ENCODE results near the gene MYBBP1A. TPM values are rescaled to one million over a fixed set of nuclear protein-coding genes. Genes with fewer than 3 reads are reported as not detected.
"Not testable (repeated sequence)": the region's sequence is repeated elsewhere in the genome, so short reads cannot be mapped to it uniquely, and the experiment has no call there.

The MYBBP1A gene
- total RNA-seq, 4 donors from 2014 or later = 25.4 to 148 (median 81.5) TPM

- intact Hi-C loops (cut with DNase I; ENCODE audit: low total_unique reads) = loop anchor here (5.0 kb wide), 1 partner anchor 1579 kb away; no protein-coding TSS in a partner anchor
- WGBS, 2 donors (ENCODE audit: low coverage in 1 of 2) = 72% methylated on average over 13 of the region's 13 CpGs; no CpG with 5 or more reads in 1 of the 2 donors
- H3K27ac ChIP-seq = no peak overlapping the region
- peaks cover 0 to 9% (median 0%) of the 10 kb centered on the region in 4 donors for H3K4me1 ChIP-seq
- H3K27me3 ChIP-seq = no peaks in the 10 kb centered on the region
- H3K9me3 ChIP-seq = no peaks in the 10 kb centered on the region
- TF ChIP-seq EP300 (IDR thresholded peaks at IDR 0.05; ENCODE audit: low read depth) (no peak), CTCF (IDR thresholded peaks at IDR 0.05) (no peak), POLR2A (IDR thresholded peaks at IDR 0.05) (no peak), POLR2AphosphoS5 (IDR thresholded peaks at IDR 0.05) (no peak)
- no peaks in the 10 kb centered on the region for H3K36me3 ChIP-seq
- no peak overlapping the region for H3K4me3 ChIP-seq
- in situ Hi-C loops (cut with MboI; ENCODE audit: low pct_ligation_motif_present in 1 of 4, low pct_unique_long_range_greater_than_20kb in 1 of 4, low sequenced_read_pairs in 3 of 4) = no loop called here
- no peak for DNase-seq
Measured at GRCh38 chr17:4597975-4598374, 42.8 kb upstream of the MYBBP1A start.

- H3K4me1 ChIP-seq = peaks cover 0 to 9% (median 0%) of the 10 kb centered on the region in 4 donors
- H3K36me3 ChIP-seq = no peaks in the 10 kb centered on the region
- in situ Hi-C loops (cut with MboI; ENCODE audit: low pct_ligation_motif_present in 1 of 4, low pct_unique_long_range_greater_than_20kb in 1 of 4, low sequenced_read_pairs in 3 of 4) (no loop called here), intact Hi-C loops (cut with DNase I; ENCODE audit: low total_unique reads) (loop anchor here (5.0 kb wide), 1 partner anchor 1580 kb away; no protein-coding TSS in a partner anchor)
- no peaks in the 10 kb centered on the region for H3K9me3 ChIP-seq
- no peaks in the 10 kb centered on the region for H3K27me3 ChIP-seq
- H3K4me3 ChIP-seq = no peak overlapping the region
- H3K27ac ChIP-seq = no peak overlapping the region
- TF ChIP-seq POLR2A (IDR thresholded peaks at IDR 0.05) (no peak), CTCF (IDR thresholded peaks at IDR 0.05) (no peak), POLR2AphosphoS5 (IDR thresholded peaks at IDR 0.05) (no peak), EP300 (IDR thresholded peaks at IDR 0.05; ENCODE audit: low read depth) (no peak)
- WGBS, 2 donors (ENCODE audit: low coverage in 1 of 2) = 91% methylated on average over 33 of the region's 36 CpGs; no CpG with 5 or more reads in 1 of the 2 donors
- DNase-seq = no peak
Measured at GRCh38 chr17:4596636-4597380, 41.6 kb upstream of the MYBBP1A start.

GRCh38 chr17:4595685-4596342 lies 40.6 kb upstream of the MYBBP1A start:
- H3K4me3 ChIP-seq; in situ Hi-C loops (cut with MboI; ENCODE audit: low pct_ligation_motif_present in 1 of 4, low pct_unique_long_range_greater_than_20kb in 1 of 4, low sequenced_read_pairs in 3 of 4); H3K27me3 ChIP-seq; H3K27ac ChIP-seq; H3K4me1 ChIP-seq; H3K9me3 ChIP-seq; DNase-seq; H3K36me3 ChIP-seq: not testable (repeated sequence)
- intact Hi-C loops (cut with DNase I; ENCODE audit: low total_unique reads) = loop anchor here (5.0 kb wide), 1 partner anchor 1581 kb away; no protein-coding TSS in a partner anchor
- WGBS, 2 donors (ENCODE audit: low coverage in 1 of 2) = 79% methylated on average over 23 of the region's 23 CpGs; no CpG with 5 or more reads in 1 of the 2 donors

- no peak overlapping the region for H3K4me3 ChIP-seq
- 24% methylated on average over 29 of the region's 29 CpGs; no CpG with 5 or more reads in 1 of the 2 donors for WGBS, 2 donors (ENCODE audit: low coverage in 1 of 2)
- no peaks in the 10 kb centered on the region for H3K36me3 ChIP-seq
- intact Hi-C loops (cut with DNase I; ENCODE audit: low total_unique reads) (loop anchor here (5.0 kb wide), 1 partner anchor 1582 kb away; no protein-coding TSS in a partner anchor), in situ Hi-C loops (cut with MboI; ENCODE audit: low pct_ligation_motif_present in 1 of 4, low pct_unique_long_range_greater_than_20kb in 1 of 4, low sequenced_read_pairs in 3 of 4) (no loop called here)
- H3K9me3 ChIP-seq = no peaks in the 10 kb centered on the region
- no peak overlapping the region for H3K27ac ChIP-seq
- peak; percentile 53 for DNase-seq
- H3K27me3 ChIP-seq = no peaks in the 10 kb centered on the region
- H3K4me1 ChIP-seq = peaks cover 0 to 9% (median 0%) of the 10 kb centered on the region in 4 donors
- no peak for TF ChIP-seq POLR2AphosphoS5 (IDR thresholded peaks at IDR 0.05)
- no peak for TF ChIP-seq POLR2A (IDR thresholded peaks at IDR 0.05)
- no peak for TF ChIP-seq EP300 (IDR thresholded peaks at IDR 0.05; ENCODE audit: low read depth)
- peak; percentile 25 to 51 (median 33) for TF ChIP-seq CTCF (IDR thresholded peaks at IDR 0.05)
Measured at GRCh38 chr17:4594931-4595684, 39.9 kb upstream of the MYBBP1A start.
